CD1c-positive myeloid dendritic cell (primary cell): ENCODE data around the gene ETDC.
A peak's percentile ranks its signal among the peaks of the same experiment; 100 is the strongest.
"Not testable (repeated sequence)": the region's sequence is repeated elsewhere in the genome, so short reads cannot be mapped to it uniquely, and the experiment has no call there.

ENCODE experiments used
- DNase-seq: peaks from one replicate; pipeline ENCODE4 v3.0.0-alpha.2; 2016; ENCODE audit errors: extremely low spot score

Gene ETDC

GRCh38 chrX:135309430-135309923 lies at the start of gene ETDC:
Gene ETDC (plus strand): TSS chrX:135309480. CDS start chrX:135309480, 0 bp downstream.
- no peak for DNase-seq

GRCh38 chrX:135260976-135261375 lies 48.3 kb upstream of the ETDC start:
- not testable (repeated sequence) for DNase-seq

GRCh38 chrX:135263376-135263775 lies 45.9 kb upstream of the ETDC start:
- not testable (repeated sequence) for DNase-seq

GRCh38 chrX:135264206-135264605 lies 45.1 kb upstream of the ETDC start:
- DNase-seq, result no peak

- no peak for DNase-seq
These were observed 36.1 kb upstream of the ETDC start for GRCh38 chrX:135273162-135273561.

GRCh38 chrX:135275973-135276372 lies 33.3 kb upstream of the ETDC start:
- peak; percentile 21 for DNase-seq

- no peak for DNase-seq
These were observed 21.9 kb upstream of the ETDC start for GRCh38 chrX:135287266-135287823.

GRCh38 chrX:135295238-135295943 lies 13.9 kb upstream of the ETDC start:
- DNase-seq, result peak; percentile 47

GRCh38 chrX:135295944-135296305 lies 13.4 kb upstream of the ETDC start:
- DNase-seq, result no peak

- DNase-seq, result no peak
These were observed 6.9 kb upstream of the ETDC start for GRCh38 chrX:135302269-135302873.

- no peak for DNase-seq
These were observed 4.5 kb upstream of the ETDC start for GRCh38 chrX:135304741-135305140.

GRCh38 chrX:135307171-135307570 lies 2.1 kb upstream of the ETDC start:
- DNase-seq, result peak; percentile 29

- DNase-seq, result no peak
These were observed 880 bp upstream of the ETDC start for GRCh38 chrX:135308345-135308855.

GRCh38 chrX:135315864-135316263 lies 6.6 kb downstream of the ETDC start:
- no peak for DNase-seq

- no peak for DNase-seq
These were observed 15.2 kb downstream of the ETDC start for GRCh38 chrX:135324463-135324862.

GRCh38 chrX:135325036-135325818 lies 15.9 kb downstream of the ETDC start:
- DNase-seq, result not testable (repeated sequence)

GRCh38 chrX:135327299-135327698 lies 18.0 kb downstream of the ETDC start:
- DNase-seq, result no peak

GRCh38 chrX:135328421-135329005 lies 19.2 kb downstream of the ETDC start:
- no peak for DNase-seq

- DNase-seq, result no peak
These were observed 21.4 kb downstream of the ETDC start for GRCh38 chrX:135330706-135331105.

- DNase-seq, result no peak
These were observed 22.2 kb downstream of the ETDC start for GRCh38 chrX:135331525-135331924.

- DNase-seq, result no peak
These were observed 31.6 kb downstream of the ETDC start for GRCh38 chrX:135340831-135341230.
